Ishikawa (cell line): ENCODE data around the gene TMPRSS13.

Experiments used
- CEBPB ChIP-seq: IDR thresholded peaks from 2 replicates; pipeline ENCODE4 v1.6.1; 2012
- CREB1 ChIP-seq: IDR thresholded peaks from 2 replicates; pipeline ENCODE4 v1.6.1; 2012; ENCODE audit warnings: low read depth
- EGR1 ChIP-seq: IDR thresholded peaks from 2 replicates; pipeline ENCODE4 v1.6.1; 2012
- EP300 ChIP-seq: IDR thresholded peaks from 2 replicates; pipeline ENCODE4 v1.6.1; 2012; ENCODE audit warnings: borderline replicate concordance
- FOXM1 ChIP-seq: IDR thresholded peaks from 2 replicates; pipeline ENCODE4 v1.6.1; 2012; ENCODE audit warnings: low read depth, borderline replicate concordance
- NFIC ChIP-seq: IDR thresholded peaks from 2 replicates; pipeline ENCODE4 v1.6.1; 2012
- RAD21 ChIP-seq: IDR thresholded peaks from 2 replicates; pipeline ENCODE4 v1.6.1; 2012; ENCODE audit warnings: low read depth
- TAF1 ChIP-seq: IDR thresholded peaks from 2 replicates; pipeline ENCODE4 v1.6.1; 2012; ENCODE audit warnings: low read depth, mild to moderate bottlenecking
- TCF12 ChIP-seq: IDR thresholded peaks from 2 replicates; pipeline ENCODE4 v1.6.1; 2012; ENCODE audit warnings: low read depth
- TEAD4 ChIP-seq: IDR thresholded peaks from 2 replicates; pipeline ENCODE4 v1.6.1; 2012
- YY1 ChIP-seq: IDR thresholded peaks from 2 replicates; pipeline ENCODE4 v1.6.1; 2012; ENCODE audit warnings: low read depth
- ZBTB7A ChIP-seq: IDR thresholded peaks from 2 replicates; pipeline ENCODE4 v1.6.1; 2012; ENCODE audit warnings: low read depth
- TF ChIP-seq, protein P1 (sequence below): IDR thresholded peaks from 2 replicates; pipeline ENCODE4 v1.6.1; 2012; ENCODE audit warnings: low read depth, mild to moderate bottlenecking
- TF ChIP-seq, protein P2 (sequence below): IDR thresholded peaks from 2 replicates; pipeline ENCODE4 v1.6.1; 2012
- TF ChIP-seq, protein P3 (sequence below): IDR thresholded peaks from 2 replicates; pipeline ENCODE4 v1.6.1; 2012

Gene TMPRSS13

GRCh38 chr11:117862019-117862725 is 67.0 kb downstream of the TMPRSS13 start:
- no peak for TF ChIP-seq CREB1
- no peak for TF ChIP-seq TCF12
- TF ChIP-seq, protein P1, sequence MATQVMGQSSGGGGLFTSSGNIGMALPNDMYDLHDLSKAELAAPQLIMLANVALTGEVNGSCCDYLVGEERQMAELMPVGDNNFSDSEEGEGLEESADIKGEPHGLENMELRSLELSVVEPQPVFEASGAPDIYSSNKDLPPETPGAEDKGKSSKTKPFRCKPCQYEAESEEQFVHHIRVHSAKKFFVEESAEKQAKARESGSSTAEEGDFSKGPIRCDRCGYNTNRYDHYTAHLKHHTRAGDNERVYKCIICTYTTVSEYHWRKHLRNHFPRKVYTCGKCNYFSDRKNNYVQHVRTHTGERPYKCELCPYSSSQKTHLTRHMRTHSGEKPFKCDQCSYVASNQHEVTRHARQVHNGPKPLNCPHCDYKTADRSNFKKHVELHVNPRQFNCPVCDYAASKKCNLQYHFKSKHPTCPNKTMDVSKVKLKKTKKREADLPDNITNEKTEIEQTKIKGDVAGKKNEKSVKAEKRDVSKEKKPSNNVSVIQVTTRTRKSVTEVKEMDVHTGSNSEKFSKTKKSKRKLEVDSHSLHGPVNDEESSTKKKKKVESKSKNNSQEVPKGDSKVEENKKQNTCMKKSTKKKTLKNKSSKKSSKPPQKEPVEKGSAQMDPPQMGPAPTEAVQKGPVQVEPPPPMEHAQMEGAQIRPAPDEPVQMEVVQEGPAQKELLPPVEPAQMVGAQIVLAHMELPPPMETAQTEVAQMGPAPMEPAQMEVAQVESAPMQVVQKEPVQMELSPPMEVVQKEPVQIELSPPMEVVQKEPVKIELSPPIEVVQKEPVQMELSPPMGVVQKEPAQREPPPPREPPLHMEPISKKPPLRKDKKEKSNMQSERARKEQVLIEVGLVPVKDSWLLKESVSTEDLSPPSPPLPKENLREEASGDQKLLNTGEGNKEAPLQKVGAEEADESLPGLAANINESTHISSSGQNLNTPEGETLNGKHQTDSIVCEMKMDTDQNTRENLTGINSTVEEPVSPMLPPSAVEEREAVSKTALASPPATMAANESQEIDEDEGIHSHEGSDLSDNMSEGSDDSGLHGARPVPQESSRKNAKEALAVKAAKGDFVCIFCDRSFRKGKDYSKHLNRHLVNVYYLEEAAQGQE = no peak
- TF ChIP-seq YY1 = no peak
- TF ChIP-seq ZBTB7A = no peak
- no peak for TF ChIP-seq NFIC
- TF ChIP-seq RAD21 = no peak
- TF ChIP-seq, protein P2, sequence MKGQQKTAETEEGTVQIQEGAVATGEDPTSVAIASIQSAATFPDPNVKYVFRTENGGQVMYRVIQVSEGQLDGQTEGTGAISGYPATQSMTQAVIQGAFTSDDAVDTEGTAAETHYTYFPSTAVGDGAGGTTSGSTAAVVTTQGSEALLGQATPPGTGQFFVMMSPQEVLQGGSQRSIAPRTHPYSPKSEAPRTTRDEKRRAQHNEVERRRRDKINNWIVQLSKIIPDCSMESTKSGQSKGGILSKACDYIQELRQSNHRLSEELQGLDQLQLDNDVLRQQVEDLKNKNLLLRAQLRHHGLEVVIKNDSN = no peak
- no peak for TF ChIP-seq TAF1
- TF ChIP-seq EGR1 = no peak
- no peak for TF ChIP-seq EP300
- no peak for TF ChIP-seq FOXM1
- TF ChIP-seq TEAD4 = no peak
- TF ChIP-seq CEBPB = no peak
- TF ChIP-seq, protein P3, sequence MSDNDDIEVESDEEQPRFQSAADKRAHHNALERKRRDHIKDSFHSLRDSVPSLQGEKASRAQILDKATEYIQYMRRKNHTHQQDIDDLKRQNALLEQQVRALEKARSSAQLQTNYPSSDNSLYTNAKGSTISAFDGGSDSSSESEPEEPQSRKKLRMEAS = no peak

DNA sequence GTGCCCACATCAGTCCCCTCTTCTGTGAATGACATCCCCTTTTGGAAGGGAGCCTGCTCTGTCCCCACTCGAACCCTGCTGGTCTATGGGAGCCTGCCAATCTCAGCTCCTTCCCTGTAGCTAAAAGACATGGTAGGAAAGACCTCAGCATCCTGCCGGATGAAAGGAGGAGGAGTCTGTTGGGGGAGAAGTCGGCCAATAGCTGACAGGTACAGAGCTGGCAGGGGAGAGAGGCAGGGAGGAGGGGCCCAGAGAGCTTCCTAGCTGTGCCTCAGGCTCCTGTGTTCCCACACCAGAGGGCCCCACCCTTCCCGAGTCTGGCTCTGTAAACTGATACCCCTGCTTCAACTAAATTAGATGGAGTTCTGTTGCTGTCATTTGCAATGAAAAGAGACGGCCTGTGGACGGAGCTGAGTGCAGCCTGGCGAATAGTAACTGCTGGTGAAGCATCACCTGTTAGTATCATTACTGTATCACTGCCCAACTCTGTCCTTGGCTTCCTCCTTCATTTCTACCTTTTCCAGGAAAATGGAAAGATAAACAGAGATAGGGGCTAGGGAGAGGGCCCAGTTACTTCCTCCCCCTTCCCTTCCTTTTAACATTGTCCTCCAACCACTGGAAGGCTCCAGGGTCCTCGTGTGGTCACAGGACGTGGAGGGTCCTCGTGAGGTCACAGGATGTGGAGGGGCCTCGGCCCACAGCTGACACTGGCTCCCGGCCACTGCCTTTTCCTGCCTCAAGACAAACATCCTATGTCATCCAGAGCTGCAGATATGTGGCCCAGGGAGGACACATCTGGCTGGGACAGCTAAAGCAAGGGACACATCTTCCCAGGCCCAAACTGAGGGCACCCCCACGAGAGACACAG is 67.8 kb downstream of the TMPRSS13 start:
- TF ChIP-seq, protein P2 = no peak
- TF ChIP-seq TAF1 = no peak
- no peak for TF ChIP-seq EGR1
- TF ChIP-seq NFIC = no peak
- TF ChIP-seq RAD21 = no peak
- no peak for TF ChIP-seq TCF12
- no peak for TF ChIP-seq FOXM1
- no peak for TF ChIP-seq TEAD4
- no peak for TF ChIP-seq YY1
- TF ChIP-seq, protein P1 = no peak
- no peak for TF ChIP-seq ZBTB7A
- TF ChIP-seq, protein P3 = no peak
- TF ChIP-seq CEBPB = no peak
- TF ChIP-seq EP300 = no peak
- TF ChIP-seq CREB1 = no peak

DNA sequence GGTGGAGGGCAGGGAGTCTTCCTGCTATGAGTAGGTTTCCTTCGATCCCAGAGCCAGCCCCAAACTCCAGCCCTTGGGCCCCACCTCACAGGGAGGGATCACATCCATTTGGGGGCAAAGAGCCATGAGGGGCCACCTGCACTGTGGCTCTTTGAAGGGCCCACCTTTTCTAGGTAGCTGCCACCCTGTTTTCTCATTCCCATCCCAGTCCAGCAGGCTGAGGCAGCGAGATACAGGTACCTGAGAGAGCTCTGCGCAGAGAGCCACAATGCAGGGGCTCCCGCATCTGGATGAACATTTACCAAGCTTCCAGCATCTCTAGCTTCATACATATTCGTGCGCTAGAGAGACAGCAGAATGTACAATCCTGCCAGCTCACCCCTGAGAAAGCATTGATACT is 69.1 kb downstream of the TMPRSS13 start:
- TF ChIP-seq CREB1 (no peak), EGR1 (no peak), ZBTB7A (no peak), NFIC (no peak), TEAD4 (no peak)
- TF ChIP-seq, protein P3 = no peak

GRCh38 chr11:117859488-117860112 is 69.6 kb downstream of the TMPRSS13 start:
- TF ChIP-seq YY1 = no peak
- no peak for TF ChIP-seq TCF12
- TF ChIP-seq, protein P2 = no peak
- no peak for TF ChIP-seq NFIC
- TF ChIP-seq, protein P1 = no peak
- no peak for TF ChIP-seq TEAD4
- TF ChIP-seq EGR1 = no peak
- no peak for TF ChIP-seq CREB1
- TF ChIP-seq RAD21 = no peak
- no peak for TF ChIP-seq FOXM1
- no peak for TF ChIP-seq CEBPB
- TF ChIP-seq, protein P3 = no peak
- TF ChIP-seq ZBTB7A = no peak
- TF ChIP-seq EP300 = no peak
- TF ChIP-seq TAF1 = no peak
